CD4-positive, alpha-beta T cell (primary cell): ENCODE measurements around the gene MRPS7. TPM values are rescaled to one million over a fixed set of nuclear protein-coding genes. Genes with fewer than 3 reads are reported as not detected.

Source experiments
- ATAC-seq: fragments of 200-7000 bp; cut with Tn5 transposase; one replicate; pipeline ENCODE4 v1.10.0; 2022; ENCODE audit warnings: mild to moderate bottlenecking; ENCODE audit not compliant: poor library complexity
- CTCF ChIA-PET: fragments of 350-600 bp; sonication (Branson Sonifier 250); formaldehyde crosslinking; loops from one replicate; lab custom pipeline; 2021; ENCODE audit warnings: antibody characterized with exemption, inconsistent platforms; lab: Charles Lee
- POLR2A ChIA-PET: fragments of 350-600 bp; sonication (Branson Sonifier 250); formaldehyde crosslinking; loops from one replicate; lab custom pipeline; 2021; ENCODE audit warnings: antibody characterized with exemption, inconsistent platforms; lab: Charles Lee
- DNase-seq, 14 experiments: peaks; one replicate each; pipeline ENCODE4 v3.0.0-alpha.2; 2013 to 2020; ENCODE audit warnings: mixed read lengths in 2 of 14
- H3K27ac ChIP-seq, 2 donors: one replicate each; pipeline versions ENCODE4 v1.5.1 to v1.7.0; 2013; ENCODE audit warnings: low read length in 2 of 2, low read depth in 1 of 2, mild to moderate bottlenecking in 1 of 2
- H3K27me3 ChIP-seq, 2 experiments: 1 replicate in 1 of 2; 2 replicates in 1 of 2; pipeline versions ENCODE4 v1.6.1 to v1.7.0; 2013; ENCODE audit warnings: low read length in 2 of 2, control low read depth in 1 of 2, mild to moderate bottlenecking in 1 of 2, moderate library complexity in 1 of 2; ENCODE audit not compliant: insufficient read depth in 2 of 2, control insufficient read depth in 1 of 2
- H3K36me3 ChIP-seq: one replicate; pipeline ENCODE4 v1.6.1; 2013; ENCODE audit warnings: low read length, control low read depth; ENCODE audit not compliant: insufficient read depth
- H3K4me1 ChIP-seq: one replicate; pipeline ENCODE4 v1.6.1; 2013; ENCODE audit warnings: low read length, control low read depth; ENCODE audit not compliant: insufficient read depth
- H3K4me3 ChIP-seq: one replicate; pipeline ENCODE4 v1.5.1; 2013; ENCODE audit warnings: mild to moderate bottlenecking, low read length, moderate library complexity
- H3K9me3 ChIP-seq, 2 experiments: 1 replicate in 1 of 2; 2 replicates in 1 of 2; pipeline versions ENCODE4 v1.6.1 to v1.7.0; 2013; ENCODE audit warnings: low read length in 2 of 2, mild to moderate bottlenecking in 2 of 2, control low read depth in 1 of 2, moderate library complexity in 1 of 2; ENCODE audit not compliant: control insufficient read depth in 1 of 2, insufficient read depth in 1 of 2
- H3K27ac Mint-ChIP-seq: one replicate; pipeline ENCODE4 v1.8.0; 2020; ENCODE audit warnings: mixed read lengths
- H3K27me3 Mint-ChIP-seq: one replicate; pipeline ENCODE4 v1.8.0; 2021; ENCODE audit warnings: mixed read lengths
- H3K36me3 Mint-ChIP-seq: one replicate; pipeline ENCODE4 v1.8.0; 2021; ENCODE audit warnings: low read depth, mixed read lengths
- H3K4me1 Mint-ChIP-seq: one replicate; pipeline ENCODE4 v1.8.0; 2021; ENCODE audit warnings: low read depth, mixed read lengths
- H3K4me3 Mint-ChIP-seq: one replicate; pipeline ENCODE4 v1.8.0; 2020; ENCODE audit warnings: mild to moderate bottlenecking, mixed read lengths
- H3K9me3 Mint-ChIP-seq: one replicate; pipeline ENCODE4 v1.8.0; 2020; ENCODE audit warnings: mixed read lengths
- intact Hi-C, 2 experiments: fragments of 100-400 bp; cut with DNase I in 1 of 2; cut with micrococcal nuclease in 1 of 2; formaldehyde crosslinking; loops; one replicate each; pipeline versions ENCODE4 v1.15.1 to v1.9.0; 2023 to 2025; cut with DNase I, micrococcal nuclease
- total RNA-seq, 174 experiments: library from RNA in 2 of 174; stranded (reverse) in 2 of 174; gene quantifications; one replicate each; pipeline ENCODE4 v1.2.3 and lab custom pipeline; 2021 to 2026
- TF ChIP-seq, protein P1 (sequence below): fragments of 200-600 bp; IDR thresholded peaks from one replicate; pipeline ENCODE4 v1.8.0; 2022; ENCODE audit warnings: antibody characterized with exemption, mild to moderate bottlenecking

The MRPS7 gene
- total RNA-seq, 2 experiments from 2014 or later: 33.2 to 35.2 TPM

DNA sequence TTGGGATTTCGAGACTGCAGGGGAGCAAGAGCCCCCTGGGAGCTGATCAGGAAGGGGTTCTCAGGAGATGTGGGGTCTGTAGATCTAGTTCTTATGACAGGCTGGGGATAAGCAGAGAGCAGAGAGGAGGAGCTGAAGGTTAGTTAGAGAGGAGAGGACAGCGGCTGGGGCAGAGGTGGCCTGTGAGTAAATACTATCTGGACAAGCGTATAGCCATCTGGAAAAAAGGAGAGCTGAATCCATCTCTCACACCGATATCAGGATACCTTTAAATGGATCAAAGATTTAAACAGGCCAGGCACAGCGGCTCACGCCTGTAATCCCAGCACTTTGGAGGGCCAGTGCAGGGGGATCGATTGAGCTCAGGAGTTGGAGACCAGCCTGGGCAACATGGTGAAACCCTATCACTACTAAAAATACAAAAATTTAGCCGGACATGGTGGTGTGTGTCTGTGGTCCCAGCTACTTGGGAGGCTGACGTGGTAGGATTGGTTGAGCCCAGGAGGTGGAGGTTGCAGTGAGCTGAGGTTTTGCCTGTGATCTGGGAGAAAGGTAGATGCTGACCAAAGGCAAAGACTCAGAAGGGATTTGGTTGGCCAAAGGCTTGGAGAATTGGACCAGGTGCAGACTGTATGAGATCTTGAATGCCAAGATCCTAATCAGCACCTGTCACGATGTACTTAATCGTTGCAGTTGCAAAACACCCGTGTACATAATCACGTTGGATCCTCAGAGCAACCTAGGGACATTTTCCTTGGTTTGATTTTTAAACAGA is 46.5 kb downstream of the MRPS7 start:
- H3K4me1 ChIP-seq: peaks cover 9% of the 10 kb centered on the region
- H3K27ac ChIP-seq: no peak overlapping the region
- Mint-ChIP-seq H3K4me1 (no peaks in the 10 kb centered on the region), H3K36me3 (no peaks in the 10 kb centered on the region), H3K4me3 (no peak overlapping the region), H3K27ac (no peak overlapping the region), H3K27me3 (no peaks in the 10 kb centered on the region), H3K9me3 (no peaks in the 10 kb centered on the region)
- DNase-seq (no peak), ATAC-seq (no peak)
- no peak overlapping the region for H3K4me3 ChIP-seq
- ChIA-PET POLR2A (no interaction called here), CTCF (interaction anchor here (0.7 kb wide), 1 partner anchor 217 kb away, joined by 3 read pairs; no protein-coding TSS in a partner anchor)
- H3K36me3 ChIP-seq: no peaks in the 10 kb centered on the region
- TF ChIP-seq, protein P1, sequence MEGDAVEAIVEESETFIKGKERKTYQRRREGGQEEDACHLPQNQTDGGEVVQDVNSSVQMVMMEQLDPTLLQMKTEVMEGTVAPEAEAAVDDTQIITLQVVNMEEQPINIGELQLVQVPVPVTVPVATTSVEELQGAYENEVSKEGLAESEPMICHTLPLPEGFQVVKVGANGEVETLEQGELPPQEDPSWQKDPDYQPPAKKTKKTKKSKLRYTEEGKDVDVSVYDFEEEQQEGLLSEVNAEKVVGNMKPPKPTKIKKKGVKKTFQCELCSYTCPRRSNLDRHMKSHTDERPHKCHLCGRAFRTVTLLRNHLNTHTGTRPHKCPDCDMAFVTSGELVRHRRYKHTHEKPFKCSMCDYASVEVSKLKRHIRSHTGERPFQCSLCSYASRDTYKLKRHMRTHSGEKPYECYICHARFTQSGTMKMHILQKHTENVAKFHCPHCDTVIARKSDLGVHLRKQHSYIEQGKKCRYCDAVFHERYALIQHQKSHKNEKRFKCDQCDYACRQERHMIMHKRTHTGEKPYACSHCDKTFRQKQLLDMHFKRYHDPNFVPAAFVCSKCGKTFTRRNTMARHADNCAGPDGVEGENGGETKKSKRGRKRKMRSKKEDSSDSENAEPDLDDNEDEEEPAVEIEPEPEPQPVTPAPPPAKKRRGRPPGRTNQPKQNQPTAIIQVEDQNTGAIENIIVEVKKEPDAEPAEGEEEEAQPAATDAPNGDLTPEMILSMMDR: no peak
- H3K9me3 ChIP-seq: no peaks in the 10 kb centered on the region
- intact Hi-C loops: no loop called here
- H3K27me3 ChIP-seq: no peaks in the 10 kb centered on the region

DNA sequence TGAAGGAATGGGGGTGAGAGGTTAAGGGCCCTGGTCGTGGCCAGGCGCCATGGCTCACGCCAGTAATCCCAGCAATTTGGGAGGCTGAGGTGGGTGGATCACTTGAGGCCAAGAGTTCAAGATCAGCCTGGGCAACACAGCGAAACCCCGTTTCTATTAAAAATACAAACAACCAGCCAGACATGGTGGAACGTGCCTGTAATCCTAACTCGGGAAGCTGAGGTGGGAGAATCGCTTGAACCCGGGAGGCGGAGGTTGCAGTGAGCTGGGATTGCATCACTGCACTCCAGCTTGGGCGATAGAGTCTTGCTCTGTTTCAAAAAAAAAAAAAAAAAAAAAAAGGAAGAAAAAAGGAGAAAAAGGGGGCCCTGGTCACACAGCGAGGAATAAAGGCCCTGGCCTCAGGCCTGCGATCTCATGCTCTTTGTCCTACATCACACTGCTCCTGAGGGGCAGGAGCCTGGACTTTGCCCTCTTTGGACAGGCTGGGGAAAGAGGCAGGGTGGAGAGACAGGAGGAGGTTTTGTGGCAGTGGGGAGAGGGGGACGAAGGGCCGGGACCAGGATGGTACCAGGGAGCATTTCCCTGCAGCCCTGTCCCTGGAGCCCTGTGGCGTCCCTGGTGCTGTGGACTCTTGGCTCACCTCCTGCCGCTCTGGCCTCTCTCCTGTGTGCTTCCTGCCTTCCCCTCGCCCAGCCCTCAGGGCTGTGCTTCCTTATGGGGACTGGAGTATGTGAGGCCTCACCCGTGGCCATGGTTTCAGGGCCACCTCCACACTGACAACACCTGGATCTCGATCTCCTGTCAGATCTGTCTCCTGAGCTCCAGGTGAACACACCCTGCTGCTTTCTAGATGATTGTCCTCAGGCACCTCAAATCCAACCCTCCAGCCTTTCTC is 47.3 kb downstream of the MRPS7 start:
- peaks cover 10% of the 10 kb centered on the region for H3K4me1 ChIP-seq
- H3K27ac ChIP-seq: no peak overlapping the region

DNA sequence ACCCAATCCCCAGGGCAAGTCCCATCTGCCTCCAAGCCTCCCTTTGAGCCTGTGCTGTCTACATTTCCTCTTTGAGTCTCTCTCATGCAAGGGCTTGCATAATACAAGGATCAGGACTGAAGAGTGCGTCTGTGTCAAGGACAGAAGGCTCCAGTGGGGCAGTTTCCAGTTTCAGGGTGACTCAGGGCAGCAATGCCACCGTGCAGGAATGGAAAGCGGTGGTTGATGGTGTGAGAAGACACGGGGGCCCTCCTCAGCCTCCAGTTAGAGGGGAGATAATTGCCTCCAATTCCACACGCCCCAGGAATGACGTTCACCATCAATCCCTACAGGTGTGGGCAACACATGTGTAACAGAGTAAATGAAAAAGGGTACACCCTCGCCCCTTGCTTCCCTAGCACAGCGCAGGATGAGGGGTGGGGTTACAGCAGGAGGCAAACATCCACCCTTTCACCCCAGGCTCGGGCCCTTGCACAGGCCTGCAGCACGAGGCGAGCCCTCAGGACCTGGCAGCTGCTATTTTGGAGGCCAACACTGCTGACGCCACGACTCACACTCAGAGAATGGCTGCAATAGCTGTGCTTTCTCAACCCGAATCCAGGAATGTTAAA is 52.4 kb downstream of the MRPS7 start:
- H3K36me3 Mint-ChIP-seq: peaks cover 18% of the 10 kb centered on the region
- peak overlapping the region; percentile 76 for H3K27ac Mint-ChIP-seq
- H3K4me3 Mint-ChIP-seq: no peak overlapping the region
- POLR2A ChIA-PET: interaction anchor here (1.6 kb wide), 1 partner anchor 24 kb away, joined by 5 read pairs; the partner anchor contains the start of gene SLC25A19
- H3K27me3 ChIP-seq: no peaks in the 10 kb centered on the region
- CTCF ChIA-PET: no interaction called here
- peaks cover 19% of the 10 kb centered on the region for H3K36me3 ChIP-seq
- DNase-seq (peak in 2 of 14 experiments; percentile 65 to 70), ATAC-seq (no peak)
- TF ChIP-seq, protein P1: no peak
- no peak overlapping the region for H3K4me3 ChIP-seq
- H3K4me1 ChIP-seq: peaks cover 14% of the 10 kb centered on the region
- H3K27me3 Mint-ChIP-seq: no peaks in the 10 kb centered on the region
- intact Hi-C loops: no loop called here
- no peaks in the 10 kb centered on the region for H3K9me3 ChIP-seq
- peaks cover 4% of the 10 kb centered on the region for H3K4me1 Mint-ChIP-seq
- H3K9me3 Mint-ChIP-seq: no peaks in the 10 kb centered on the region
- no peak overlapping the region for H3K27ac ChIP-seq

More for the DNA sequence above, 47.3 kb downstream of the MRPS7 start:
- Mint-ChIP-seq H3K27me3 (no peaks in the 10 kb centered on the region), H3K27ac (no peak overlapping the region), H3K4me3 (no peak overlapping the region), H3K9me3 (no peaks in the 10 kb centered on the region), H3K36me3 (no peaks in the 10 kb centered on the region), H3K4me1 (peaks cover 4% of the 10 kb centered on the region)
- H3K27me3 ChIP-seq: no peaks in the 10 kb centered on the region
- ChIA-PET CTCF (interaction anchor here (0.7 kb wide), 1 partner anchor 216 kb away, joined by 3 read pairs; no protein-coding TSS in a partner anchor), POLR2A (no interaction called here)
- ATAC-seq (no peak), DNase-seq (no peak)
- H3K4me3 ChIP-seq: no peak overlapping the region
- intact Hi-C loops: no loop called here
- no peaks in the 10 kb centered on the region for H3K36me3 ChIP-seq
- H3K9me3 ChIP-seq: no peaks in the 10 kb centered on the region
- TF ChIP-seq, protein P1: no peak
